ENCODE results near the gene MAP2K3.
"Not testable (repeated sequence)": the region's sequence is repeated elsewhere in the genome, so short reads cannot be mapped to it uniquely, and the experiment has no call there.

The MAP2K3 gene

GRCh38 chr17:21343061-21343949, 58.8 kb downstream of the MAP2K3 start:
- DNase-seq = peak in 3 of 10 donors; percentile 31 to 75 (median 48)
- intact Hi-C loops (cut with DNase I) = not testable (repeated sequence)

GRCh38 chr17:21344801-21345200, 60.3 kb downstream of the MAP2K3 start:
- peak in 3 of 10 donors; percentile 15 to 30 (median 19) for DNase-seq
- intact Hi-C loops (cut with DNase I) = not testable (repeated sequence)

- peak in 4 of 10 donors; percentile 11 to 77 (median 63) for DNase-seq
- intact Hi-C loops (cut with DNase I) = no loop called here
Observed at GRCh38 chr17:21345236-21345635, 60.7 kb downstream of the MAP2K3 start.

GRCh38 chr17:21346107-21346506, 61.6 kb downstream of the MAP2K3 start:
- DNase-seq; intact Hi-C loops (cut with DNase I): not testable (repeated sequence)

GRCh38 chr17:21346651-21347250, 62.2 kb downstream of the MAP2K3 start:
- peak in 3 of 10 donors; percentile 7 to 22 (median 16) for DNase-seq

GRCh38 chr17:21347660-21348059, 63.1 kb downstream of the MAP2K3 start:
- intact Hi-C loops (cut with DNase I) = not testable (repeated sequence)
- DNase-seq = peak in 2 of 10 donors; percentile 4

More at GRCh38 chr17:21346651-21347250, 62.2 kb downstream of the MAP2K3 start:
- intact Hi-C loops (cut with DNase I) = not testable (repeated sequence)

- intact Hi-C loops (cut with DNase I) = not testable (repeated sequence)
- DNase-seq = peak in 3 of 10 donors; percentile 37 to 71 (median 62)
Observed at GRCh38 chr17:21348081-21348925, 63.8 kb downstream of the MAP2K3 start.

GRCh38 chr17:21348926-21349261, 64.4 kb downstream of the MAP2K3 start:
- intact Hi-C loops (cut with DNase I) = not testable (repeated sequence)
- peak in 3 of 10 donors; percentile 7 to 34 (median 28) for DNase-seq

- peak in 3 of 10 donors; percentile 6 to 61 (median 16) for DNase-seq
- intact Hi-C loops (cut with DNase I) = not testable (repeated sequence)
Observed at GRCh38 chr17:21349358-21350050, 65.0 kb downstream of the MAP2K3 start.

GRCh38 chr17:21350495-21350894, 66.0 kb downstream of the MAP2K3 start:
- intact Hi-C loops (cut with DNase I) = not testable (repeated sequence)
- DNase-seq = peak in 3 of 10 donors; percentile 10 to 39 (median 28)

GRCh38 chr17:21351366-21352065, 67.0 kb downstream of the MAP2K3 start:
- DNase-seq = peak in 3 of 10 donors; percentile 25 to 41 (median 33)
- intact Hi-C loops (cut with DNase I) = no loop called here

GRCh38 chr17:21352221-21352980, 67.9 kb downstream of the MAP2K3 start:
- DNase-seq = peak in 3 of 10 donors; percentile 57 to 67 (median 62)
- intact Hi-C loops (cut with DNase I) = no loop called here

- peak in 2 of 10 donors; percentile 40 to 57 for DNase-seq
- intact Hi-C loops (cut with DNase I) = no loop called here
Observed at GRCh38 chr17:21352981-21353265, 68.4 kb downstream of the MAP2K3 start.

GRCh38 chr17:21353326-21354010, 69.0 kb downstream of the MAP2K3 start:
- intact Hi-C loops (cut with DNase I) = no loop called here
- peak in 4 of 10 donors; percentile 6 to 52 (median 29) for DNase-seq

GRCh38 chr17:21354796-21355385, 70.4 kb downstream of the MAP2K3 start:
- intact Hi-C loops (cut with DNase I) = no loop called here
- peak in 4 of 10 donors; percentile 20 to 74 (median 52) for DNase-seq

- peak in 4 of 10 donors; percentile 21 to 53 (median 40) for DNase-seq
- intact Hi-C loops (cut with DNase I) = no loop called here
Observed at GRCh38 chr17:21355586-21355985, 71.1 kb downstream of the MAP2K3 start.

- intact Hi-C loops (cut with DNase I) = no loop called here
Observed at GRCh38 chr17:21356537-21357127, 72.1 kb downstream of the MAP2K3 start.

More at GRCh38 chr17:21356537-21357127, 72.1 kb downstream of the MAP2K3 start:
- no peak for DNase-seq

Measured in posterior cingulate gyrus (tissue), 11 donors.